HG03064 (cell line): Measurements from ENCODE around the gene SPTBN1.

Source experiments
- ATAC-seq: cut with Tn5 transposase; IDR thresholded peaks from one replicate; pipeline ENCODE4 v1.9.1; 2021; ENCODE audit warnings: low read depth; ENCODE audit not compliant: unreplicated experiment

Gene SPTBN1

DNA sequence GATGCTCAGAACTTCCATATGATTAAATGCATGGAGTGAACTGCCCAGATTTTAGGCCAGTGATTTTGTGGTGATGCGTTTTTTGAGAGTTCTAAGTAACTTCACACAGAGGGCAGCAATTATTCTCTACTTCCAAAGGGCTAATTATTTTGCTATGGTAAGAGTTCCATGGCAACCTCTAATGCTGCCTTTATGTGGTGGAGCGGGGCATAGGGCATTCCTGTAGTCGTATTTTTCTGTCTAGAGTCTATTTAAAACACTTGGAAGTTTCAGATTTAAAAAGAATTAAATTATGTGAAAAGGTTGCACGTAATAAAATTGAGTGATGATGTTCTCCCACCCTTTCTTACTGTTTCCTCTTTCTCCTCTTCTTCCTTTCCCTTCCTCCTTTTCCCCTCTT, 203.4 kb downstream of the SPTBN1 start:
- ATAC-seq, result no peak

DNA sequence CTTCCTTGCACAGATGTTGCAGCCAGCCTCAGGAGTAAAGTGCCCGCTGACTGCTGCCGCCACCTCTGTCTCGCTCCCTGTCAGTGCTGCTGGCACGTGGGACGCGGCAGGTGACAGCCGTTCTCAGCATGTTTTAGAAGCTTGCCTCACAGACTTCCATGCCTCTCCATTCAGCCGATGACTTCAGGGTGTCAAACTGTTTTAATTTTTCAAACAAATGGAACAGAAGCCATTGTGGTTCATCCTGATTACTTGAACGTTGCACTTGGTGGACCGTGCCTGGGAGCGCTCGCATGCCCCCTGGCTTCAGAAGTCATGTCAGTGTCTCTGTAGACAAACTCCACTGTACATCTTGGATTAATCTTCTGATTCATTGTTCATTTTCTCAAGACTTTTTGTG, 204.6 kb downstream of the SPTBN1 start:
- no peak for ATAC-seq

DNA sequence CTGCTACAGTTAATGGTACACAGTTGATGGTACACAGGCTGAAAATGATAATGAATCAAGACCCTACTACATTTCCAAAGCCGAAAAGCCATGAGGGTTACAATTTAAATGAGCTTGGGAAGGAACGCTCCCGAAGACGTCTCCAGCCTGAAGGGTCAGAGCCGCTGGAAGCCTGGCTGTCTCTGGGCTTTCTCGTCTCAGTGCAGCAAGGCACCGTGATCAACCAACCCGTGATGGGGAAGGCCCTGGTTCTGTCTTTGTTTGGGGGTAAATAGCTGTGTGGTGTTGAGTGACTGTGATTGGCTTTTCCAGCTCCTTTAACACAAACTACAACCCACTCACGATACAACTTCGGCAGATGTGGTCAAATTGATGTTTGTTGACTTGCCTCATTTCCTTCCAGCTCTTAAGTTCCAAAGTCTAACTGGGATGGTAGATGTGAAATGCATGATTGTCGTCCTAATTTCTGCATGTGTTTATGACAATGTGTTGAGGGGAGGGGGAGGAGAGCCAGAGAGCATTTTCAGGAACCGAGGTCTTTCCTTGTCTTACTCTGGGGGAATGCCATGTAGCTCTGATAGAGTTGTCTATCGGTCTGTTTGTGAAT, 207.4 kb downstream of the SPTBN1 start:
- ATAC-seq, result no peak

DNA sequence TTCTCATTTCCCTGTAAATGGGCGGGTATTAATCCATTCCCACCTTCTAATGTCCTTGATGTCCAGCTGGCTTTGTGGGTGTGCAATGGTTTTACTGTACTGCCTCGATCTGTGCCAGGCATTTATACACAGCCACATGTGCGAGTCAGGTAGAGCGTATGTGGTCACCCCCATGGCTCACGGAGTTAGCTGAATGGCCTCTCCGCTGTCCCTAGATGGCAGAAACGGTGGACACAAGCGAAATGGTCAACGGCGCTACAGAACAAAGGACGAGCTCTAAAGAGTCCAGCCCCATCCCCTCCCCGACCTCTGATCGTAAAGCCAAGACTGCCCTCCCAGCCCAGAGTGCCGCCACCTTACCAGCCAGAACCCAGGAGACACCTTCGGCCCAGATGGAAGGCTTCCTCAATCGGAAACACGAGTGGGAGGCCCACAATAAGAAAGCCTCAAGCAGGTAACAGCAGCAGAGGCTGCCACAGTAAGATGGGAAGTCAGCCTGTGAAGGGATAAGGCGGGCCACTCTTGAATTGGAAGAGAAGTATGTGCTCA, 208.2 kb downstream of the SPTBN1 start:
- ATAC-seq, result no peak

DNA sequence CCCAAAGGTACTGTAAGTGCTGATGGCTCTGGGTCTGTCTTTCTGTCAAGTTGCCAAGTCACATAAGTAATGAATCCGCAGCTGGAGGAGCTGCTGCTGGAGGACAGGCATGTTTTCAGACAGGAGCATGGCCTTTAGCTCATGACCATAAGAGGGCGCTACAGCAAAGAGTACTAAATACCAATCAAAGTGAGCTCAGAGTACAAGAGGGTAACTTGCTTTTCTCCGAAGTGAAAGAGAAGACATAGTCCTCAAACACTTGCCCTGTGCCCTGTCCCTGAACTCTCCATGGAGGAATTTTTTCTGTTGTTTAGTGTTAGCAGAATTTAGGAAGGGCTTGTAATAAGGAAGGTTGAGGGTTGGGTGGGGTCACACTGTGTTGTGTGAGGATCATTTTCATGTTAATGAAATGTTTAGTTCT, 209.3 kb downstream of the SPTBN1 start:
- ATAC-seq, result no peak

DNA sequence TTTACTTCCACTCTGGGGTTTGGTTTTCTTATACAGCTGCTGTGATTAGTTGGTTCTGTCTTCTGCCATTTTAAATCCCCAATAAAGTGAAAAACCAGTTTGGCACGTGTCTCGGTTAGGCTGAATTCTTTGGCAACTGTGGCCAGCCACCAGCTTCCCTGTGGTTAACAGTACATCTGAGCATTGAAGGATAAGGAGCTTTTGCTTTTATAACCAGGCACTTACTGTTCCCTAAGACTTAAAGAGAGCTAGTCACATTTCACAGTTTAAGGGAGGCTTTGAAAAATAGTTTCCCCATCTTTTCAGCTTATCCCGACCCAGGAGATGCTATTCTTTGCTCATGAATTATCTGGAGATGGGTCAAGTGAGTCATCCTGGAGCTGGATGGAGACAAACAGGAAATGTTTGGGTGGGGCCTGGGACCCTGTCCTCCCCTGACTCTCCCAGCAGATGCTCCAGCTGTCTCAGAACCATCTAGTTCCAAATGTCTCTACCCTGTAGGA, 210.1 kb downstream of the SPTBN1 start:
- ATAC-seq, result no peak

DNA sequence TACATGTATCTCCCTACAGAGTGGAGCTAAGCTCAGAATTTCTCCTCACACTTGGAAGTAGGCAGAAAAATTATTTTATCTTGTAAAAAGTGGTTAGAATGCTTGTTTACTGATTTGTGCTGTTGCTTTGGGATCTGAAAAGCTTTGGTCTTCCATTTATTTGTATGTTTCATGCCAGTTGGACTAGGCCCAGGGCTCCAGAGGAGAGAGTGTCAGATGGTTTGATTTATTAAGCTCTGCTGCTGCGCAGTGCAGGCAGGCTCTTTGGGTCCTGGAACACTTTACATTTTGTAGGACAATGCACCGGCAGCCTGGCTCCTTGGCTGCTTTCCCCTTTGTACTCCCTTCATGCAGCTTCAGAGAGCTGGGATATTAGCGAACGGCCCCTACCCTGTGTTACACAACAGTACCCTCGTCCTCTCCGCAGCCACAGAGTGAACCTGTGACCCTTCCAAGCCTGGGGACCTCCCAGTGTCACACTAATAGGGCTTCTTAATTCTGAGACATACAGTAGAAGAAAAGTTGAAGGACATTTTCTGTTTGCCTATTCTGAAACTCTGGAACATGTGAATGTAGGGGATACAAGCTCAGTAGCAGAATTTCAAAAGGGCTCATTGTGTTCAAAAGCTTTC, 210.6 kb downstream of the SPTBN1 start:
- ATAC-seq, result no peak

DNA sequence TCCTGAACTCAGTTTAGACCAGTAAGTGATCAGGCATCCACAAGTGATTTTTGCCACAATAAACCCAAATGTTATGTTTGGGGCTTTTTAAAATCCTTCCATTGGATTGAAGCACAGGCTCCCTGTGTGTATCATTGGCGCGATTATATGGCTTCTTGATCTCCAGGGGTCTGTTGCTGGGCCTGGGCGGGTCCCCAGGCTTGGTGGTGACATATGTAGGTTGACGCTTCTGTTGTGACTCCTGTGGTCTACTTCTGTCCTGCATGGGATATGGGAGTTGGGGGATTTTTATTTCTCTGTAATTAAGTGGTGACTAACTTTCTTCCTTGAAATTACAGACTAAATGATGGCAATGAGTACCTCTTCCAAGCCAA, 211.1 kb downstream of the SPTBN1 start:
- no peak for ATAC-seq

DNA sequence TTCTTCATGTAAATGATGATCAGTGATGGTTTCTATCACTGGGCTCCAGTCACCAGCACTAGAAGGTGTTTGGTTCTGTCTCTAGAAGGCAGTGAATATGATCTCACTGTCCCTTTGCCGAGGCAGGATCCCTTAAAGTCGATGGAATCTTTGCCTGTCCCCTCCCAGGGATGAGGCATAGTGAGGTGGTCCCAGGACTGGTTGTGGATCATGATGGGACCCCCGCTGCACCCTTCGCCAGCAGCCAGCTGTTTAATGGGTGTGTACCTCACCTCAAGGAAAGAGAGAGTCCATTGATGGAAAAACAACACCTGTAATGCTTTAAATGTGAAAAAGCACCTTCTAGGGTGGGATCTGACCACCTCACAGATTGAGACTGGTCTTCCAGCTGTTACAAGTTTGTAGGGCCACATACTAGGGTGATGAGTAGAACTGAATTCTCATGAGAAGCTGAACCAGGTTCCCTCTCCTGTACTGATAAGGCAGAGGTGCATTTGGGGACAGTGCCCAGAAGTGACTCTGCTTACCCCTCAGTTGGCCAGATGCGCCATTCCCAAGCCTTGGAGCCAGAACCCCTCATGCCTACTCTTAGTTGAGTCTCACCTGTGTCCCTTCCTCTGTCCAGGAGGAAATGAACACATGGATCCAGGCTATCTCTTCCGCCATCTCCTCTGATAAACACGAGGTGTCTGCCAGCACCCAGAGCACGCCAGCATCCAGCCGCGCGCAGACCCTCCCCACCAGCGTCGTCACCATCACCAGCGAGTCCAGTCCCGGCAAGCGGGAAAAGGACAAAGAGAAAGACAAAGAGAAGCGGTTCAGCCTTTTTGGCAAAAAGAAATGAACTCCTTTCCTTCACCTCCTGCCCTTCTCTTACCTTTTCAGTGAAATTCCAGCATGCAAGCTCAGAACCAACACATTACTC, 211.9 kb downstream of the SPTBN1 start:
- ATAC-seq, result no peak

DNA sequence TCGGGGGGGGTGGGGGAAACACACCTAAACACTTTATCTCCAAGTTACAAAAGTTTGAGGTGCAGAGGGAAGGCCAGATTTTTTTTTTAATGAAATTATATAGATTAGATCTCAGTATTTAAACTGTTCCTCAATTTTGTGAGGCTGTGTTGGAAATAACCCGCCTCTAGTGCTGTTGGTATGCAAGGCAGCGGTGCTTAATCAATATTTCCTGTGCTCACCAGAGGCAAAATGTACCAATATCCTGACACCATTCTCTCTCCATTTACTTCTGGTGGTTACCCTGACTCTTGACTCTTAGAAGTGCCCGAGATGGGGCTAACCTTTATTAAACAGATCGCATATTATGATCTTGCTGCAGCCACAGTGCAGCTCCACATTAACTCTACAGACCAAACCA, 212.6 kb downstream of the SPTBN1 start:
- no peak for ATAC-seq

DNA sequence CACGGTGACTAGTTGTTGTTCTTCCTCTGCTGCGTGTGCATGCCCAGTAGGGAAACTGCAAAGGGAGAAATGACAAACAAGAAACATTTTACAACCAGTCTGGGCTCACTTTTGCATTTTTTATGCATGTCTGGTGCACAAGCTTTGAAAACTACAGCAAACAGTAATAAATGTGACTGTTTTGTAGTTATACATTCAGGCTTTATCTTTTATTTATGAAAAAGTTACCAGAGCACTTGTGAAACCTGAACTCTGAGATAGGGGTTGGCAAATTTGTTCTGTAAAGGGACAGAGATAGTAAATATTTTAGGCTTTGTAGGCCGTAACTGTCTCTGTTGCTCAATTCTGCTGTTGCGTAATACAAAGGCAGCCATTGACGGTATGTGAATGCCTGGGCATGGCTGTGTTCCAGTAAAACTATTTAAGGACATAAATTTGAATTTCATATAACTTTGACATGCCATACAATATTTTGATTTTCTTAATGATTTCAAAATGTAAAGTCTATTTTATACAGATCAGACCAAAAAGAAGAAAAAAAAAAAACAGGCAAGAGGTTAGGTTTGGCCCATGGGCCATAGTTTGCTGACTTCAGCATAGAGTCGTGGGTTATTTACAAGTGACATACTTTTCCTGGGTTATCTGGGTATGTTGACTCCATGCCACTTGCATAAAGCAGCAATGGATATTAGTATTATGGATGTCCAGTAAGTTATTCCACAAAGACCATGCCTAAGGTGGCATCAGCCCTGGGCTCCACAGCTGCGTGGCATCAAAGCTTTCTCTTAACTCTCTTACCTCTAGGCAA, 213.8 kb downstream of the SPTBN1 start:
- ATAC-seq, result no peak

DNA sequence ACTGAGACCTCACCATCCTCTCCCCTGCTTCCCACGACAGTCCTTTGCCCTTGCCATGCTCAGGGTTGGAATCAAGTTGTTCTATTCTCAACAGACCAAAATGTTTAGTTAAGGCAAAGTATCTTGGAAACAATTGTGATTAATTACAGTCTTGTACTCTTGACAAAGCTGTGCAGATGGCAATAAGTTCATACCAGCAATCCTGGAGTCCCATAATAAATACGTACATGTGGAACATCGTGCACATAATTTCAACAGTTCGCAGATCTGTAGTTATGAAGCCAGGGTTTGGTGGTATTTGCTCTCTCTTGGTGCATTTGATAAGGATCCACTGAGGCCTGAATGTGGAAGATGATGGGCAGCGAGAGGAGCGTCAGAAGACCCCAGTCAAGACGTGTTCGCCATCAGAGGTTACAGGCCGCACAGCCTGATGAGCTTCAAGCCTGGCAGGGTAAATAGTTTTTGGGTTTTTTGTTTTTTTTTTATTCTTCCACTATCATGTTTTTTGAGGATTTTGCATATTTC, 214.4 kb downstream of the SPTBN1 start:
- no peak for ATAC-seq

DNA sequence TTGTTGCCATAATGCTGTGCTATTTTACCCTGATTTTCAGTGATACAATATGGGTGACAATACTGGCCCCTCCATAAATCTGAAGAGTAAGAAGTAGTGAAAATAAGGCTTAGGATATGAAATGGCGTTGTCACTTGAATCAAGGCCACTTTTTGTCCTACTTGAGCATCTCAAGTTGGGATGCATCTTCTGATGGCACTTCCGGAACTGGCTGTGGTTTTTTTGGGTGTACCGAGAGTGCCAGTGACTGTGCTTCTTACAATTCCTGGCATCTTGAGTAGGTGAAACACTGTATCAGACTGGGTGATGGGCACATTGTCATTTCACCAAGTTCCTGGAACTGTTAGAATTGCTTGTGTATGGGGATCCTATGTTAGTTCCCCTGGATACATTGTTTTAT, 214.9 kb downstream of the SPTBN1 start:
- ATAC-seq, result no peak

DNA sequence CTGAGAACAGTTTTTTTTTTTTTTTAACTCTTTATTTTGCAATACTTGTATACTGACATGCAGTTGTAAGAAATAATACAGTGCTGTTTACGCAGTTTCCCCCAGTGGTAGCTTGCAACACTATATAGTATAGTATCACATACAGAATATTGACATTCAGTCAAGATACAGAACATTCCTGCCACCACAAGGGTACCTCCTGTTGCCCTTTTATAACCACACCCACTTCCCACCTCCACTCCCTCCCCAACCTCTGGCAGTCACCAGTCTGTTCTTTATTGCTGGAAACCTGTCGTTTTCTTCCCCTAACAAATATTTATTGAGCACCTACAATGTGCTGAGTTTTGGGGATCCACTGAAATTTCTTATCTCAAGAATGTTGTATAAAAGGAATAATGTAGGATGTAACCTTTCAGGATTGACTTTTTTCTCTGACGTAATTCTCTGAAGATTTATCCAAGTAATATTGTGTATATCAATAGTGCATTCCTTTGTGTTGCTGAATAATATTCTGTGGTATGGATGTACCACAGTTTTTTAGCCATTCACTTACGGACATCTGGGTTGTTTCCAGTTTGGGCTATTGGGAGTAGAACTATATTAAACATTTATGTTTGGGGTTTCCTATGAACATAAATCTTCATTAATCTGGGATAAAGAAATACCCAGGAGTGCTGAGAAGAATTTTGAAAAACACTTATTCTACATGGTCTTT, 215.9 kb downstream of the SPTBN1 start:
- ATAC-seq, result no peak

DNA sequence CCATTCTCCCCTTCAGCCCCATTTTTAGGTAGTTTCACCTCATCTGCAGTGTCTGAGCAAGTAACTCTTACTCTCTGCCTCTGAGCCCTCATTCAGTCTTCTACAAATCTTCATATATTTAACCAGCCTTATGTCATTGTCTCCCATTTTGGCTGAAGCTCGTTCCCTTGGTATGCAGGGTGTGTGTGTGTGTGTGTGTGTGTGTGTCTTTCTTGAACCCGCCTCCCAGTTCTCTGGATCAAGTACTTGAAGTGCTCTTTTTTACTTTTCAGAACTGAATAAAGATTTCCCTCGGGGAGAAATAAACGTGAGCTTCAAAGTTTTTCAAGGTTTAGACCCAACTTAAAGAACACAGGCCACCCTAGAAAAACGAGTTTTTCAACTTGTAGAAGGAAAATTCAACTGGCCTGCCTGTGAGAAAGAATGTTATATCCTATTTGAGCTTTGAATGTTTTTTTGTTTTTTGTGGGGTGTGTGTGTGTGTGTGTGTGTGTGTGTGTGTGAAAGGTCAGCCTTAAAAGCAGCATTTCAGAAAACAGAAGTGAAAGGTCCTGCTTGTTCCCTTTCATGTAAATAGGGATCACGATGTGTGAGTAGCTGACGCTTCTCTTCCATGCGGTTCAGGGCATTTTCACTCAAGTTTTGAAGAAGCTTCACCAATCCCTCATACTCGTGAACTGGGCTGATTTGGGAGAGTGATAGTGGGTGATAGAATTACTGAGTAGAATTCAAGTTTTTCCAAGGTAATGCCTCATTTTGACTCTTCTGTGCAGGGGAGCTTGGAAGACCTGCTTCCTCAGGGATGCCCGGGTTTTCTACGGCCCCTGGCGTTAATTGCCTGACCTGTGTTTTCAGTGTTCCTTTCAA, 216.7 kb downstream of the SPTBN1 start:
- ATAC-seq, result peak; percentile 46

DNA sequence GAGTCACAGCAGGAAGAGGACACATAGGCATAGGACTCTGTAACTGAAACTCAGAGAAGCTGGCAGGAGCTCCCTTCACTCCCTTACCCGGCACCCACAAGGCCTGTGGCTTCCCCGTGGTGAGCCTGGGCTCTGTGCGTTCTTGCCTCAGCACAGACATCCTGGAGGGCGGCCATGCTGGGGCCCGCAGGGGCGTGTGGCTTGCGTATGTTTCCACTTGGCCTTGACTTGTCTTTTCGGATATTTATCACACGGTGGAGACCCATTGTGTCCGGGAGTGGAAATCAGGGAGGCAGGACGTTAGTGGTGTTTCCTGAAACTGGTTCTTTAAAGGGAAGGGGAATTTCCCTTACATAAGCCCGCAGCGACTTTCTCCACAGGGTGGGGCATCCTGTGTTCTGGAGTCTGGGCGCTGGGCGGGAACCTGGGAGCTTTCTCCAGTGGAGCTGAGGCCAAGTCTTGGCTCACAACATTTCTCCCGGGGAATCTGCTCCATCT, 217.4 kb downstream of the SPTBN1 start:
- peak; percentile 50 for ATAC-seq

DNA sequence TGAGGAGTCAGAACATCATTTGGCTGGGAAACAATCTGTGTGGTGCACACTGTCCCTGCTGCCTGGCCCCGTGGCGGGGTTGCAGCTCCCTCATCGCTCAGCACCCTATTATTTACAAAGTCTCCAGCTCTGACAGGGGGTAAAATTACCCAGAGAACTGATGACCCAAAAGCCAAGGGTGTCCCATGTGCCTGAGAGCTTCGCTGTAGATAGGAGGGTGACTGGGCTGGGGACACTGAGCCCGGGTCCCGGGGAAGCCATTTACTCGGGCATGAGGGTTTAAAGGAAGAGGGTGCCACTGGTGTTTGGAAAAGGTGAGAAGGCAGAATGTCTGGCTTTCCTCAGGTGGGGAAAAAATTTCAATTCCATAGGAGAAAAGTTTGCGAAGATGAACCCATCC, 219.2 kb downstream of the SPTBN1 start:
- no peak for ATAC-seq

DNA sequence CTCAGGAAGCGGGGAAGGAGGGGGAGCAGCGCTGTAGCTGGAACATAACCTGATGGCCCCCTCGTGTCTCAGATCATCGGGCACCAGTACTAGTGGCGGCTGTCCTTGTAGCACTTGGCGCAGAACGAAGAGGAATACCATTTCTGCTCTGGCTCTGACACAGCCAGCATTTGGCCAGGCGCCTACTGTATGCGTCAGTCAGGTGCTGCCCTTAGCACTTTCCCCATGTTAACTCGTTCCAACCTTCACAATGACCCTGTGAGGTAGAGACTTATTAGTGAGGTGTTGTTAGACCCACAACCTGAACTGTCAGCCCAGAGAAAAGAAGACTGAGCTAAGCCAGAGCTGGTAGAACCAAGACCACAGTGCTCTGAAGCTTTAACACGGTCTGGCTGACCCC, 219.6 kb downstream of the SPTBN1 start:
- ATAC-seq, result no peak
